Esophagus muscularis mucosa (tissue), 4 donors: Measurements from ENCODE around the gene ATP5F1E. TPM values are rescaled to one million over a fixed set of nuclear protein-coding genes. Genes with fewer than 3 reads are reported as not detected.

Experiments used
- DNase-seq: peaks from one replicate; pipeline ENCODE4 v3.0.0-alpha.2; 2017; ENCODE audit errors: extremely low spot score
- H3K27ac ChIP-seq, 4 donors: fragments of 200-600 bp; sonication (generic); replicated peaks in 1 of 4; 1 replicate in 3 of 4; 2 replicates in 1 of 4; pipeline ENCODE4 v1.5.1; 2016 to 2019; ENCODE audit warnings: mild to moderate bottlenecking in 1 of 4
- H3K27me3 ChIP-seq, 4 donors: fragments of 200-600 bp; sonication (generic); one replicate each; pipeline versions ENCODE4 v1.5.1 to v1.6.0; 2016 to 2019
- H3K36me3 ChIP-seq, 4 donors: fragments of 200-600 bp; sonication (generic); one replicate each; pipeline ENCODE4 v1.5.1; 2016 to 2019
- H3K4me1 ChIP-seq, 4 donors: fragments of 200-600 bp; sonication (generic); one replicate each; pipeline ENCODE4 v1.5.1; 2016 to 2019
- H3K4me3 ChIP-seq, 4 donors: fragments of 200-600 bp; sonication (generic); 1 replicate in 2 of 4; 2 replicates in 2 of 4; pipeline ENCODE4 v1.5.1; 2016 to 2019; ENCODE audit warnings: mild to moderate bottlenecking in 4 of 4, moderate library complexity in 1 of 4
- H3K9me3 ChIP-seq, 4 donors: fragments of 200-600 bp; sonication (generic); 1 replicate in 3 of 4; 2 replicates in 1 of 4; pipeline ENCODE4 v1.5.1; 2016 to 2019
- CTCF ChIP-seq, 3 experiments: fragments of 200-600 bp in 2 of 3; fragments of 450-650 bp in 1 of 3; sonication (generic) in 2 of 3; IDR thresholded peaks; one replicate each; pipeline ENCODE4 v1.5.1; 2017 to 2019; ENCODE audit warnings: antibody characterized with exemption in 3 of 3, mild to moderate bottlenecking in 2 of 3, moderate library complexity in 1 of 3
- EP300 ChIP-seq: sonication (generic); formaldehyde crosslinking; IDR thresholded peaks from one replicate; pipeline ENCODE4 v1.6.1; 2017; ENCODE audit warnings: antibody characterized with exemption
- POLR2A ChIP-seq: fragments of 450-650 bp; IDR thresholded peaks from one replicate; pipeline ENCODE4 v1.6.1; 2017; ENCODE audit warnings: antibody characterized with exemption, moderate library complexity, mild to moderate bottlenecking, low read depth
- POLR2AphosphoS5 ChIP-seq, 2 donors: sonication (generic); formaldehyde crosslinking; IDR thresholded peaks; one replicate each; pipeline ENCODE4 v1.6.1; 2017; ENCODE audit warnings: antibody characterized with exemption in 2 of 2
- WGBS: methylation state at CpG from one replicate; pipeline ENCODE4 v1.1.5; 2018; 5-methylcytosine and 5-hydroxymethylcytosine counted together
- intact Hi-C: fragments of 100-400 bp; cut with DNase I; formaldehyde crosslinking; loops from one replicate; pipeline ENCODE4 v1.15.1; 2023
- total RNA-seq, 4 donors: library from RNA; depleted of rRNA; stranded (reverse); fragments of >200 nt; gene quantifications; one replicate each; pipeline versions ENCODE4 v1.1.0 to v1.2.1, GENCODE V29; 2016

Gene ATP5F1E
- total RNA-seq, 4 donors from 2014 or later, result 30.8 to 44.0 (median 37.2) TPM

- no peak for DNase-seq
- 90% methylated on average over 18 of the region's 18 CpGs for WGBS
- TF ChIP-seq POLR2A (no peak), POLR2AphosphoS5 (IDR thresholded peaks at IDR 0.05) (no peak), CTCF (IDR thresholded peaks at IDR 0.05) (no peak)
- intact Hi-C loops, result no loop called here
- H3K27ac ChIP-seq, result no peak overlapping the region
- H3K4me3 ChIP-seq, result no peak overlapping the region
- peaks cover 81 to 100% (median 98%) of the 10 kb centered on the region in 4 donors for H3K36me3 ChIP-seq
- H3K4me1 ChIP-seq, result no peaks in the 10 kb centered on the region
- no peaks in the 10 kb centered on the region for H3K9me3 ChIP-seq
- no peaks in the 10 kb centered on the region for H3K27me3 ChIP-seq
Measured at GRCh38 chr20:58995461-58996225, 36.5 kb downstream of the ATP5F1E start.

- Histone ChIP-seq H3K4me1 (no peaks in the 10 kb centered on the region), H3K9me3 (no peaks in the 10 kb centered on the region), H3K27ac (peak overlapping the region in 1 of 4 donors; percentile 24), H3K27me3 (no peaks in the 10 kb centered on the region), H3K4me3 (no peak overlapping the region), H3K36me3 (peaks cover 86 to 100% (median 99%) of the 10 kb centered on the region in 4 donors)
- DNase-seq, result no peak
- WGBS, result 83% methylated on average over 17 of the region's 17 CpGs
- intact Hi-C loops, result no loop called here
- TF ChIP-seq CTCF (IDR thresholded peaks at IDR 0.05), result no peak
- no peak for TF ChIP-seq POLR2AphosphoS5 (IDR thresholded peaks at IDR 0.05)
- no peak for TF ChIP-seq POLR2A
- no peak for TF ChIP-seq EP300
Measured at GRCh38 chr20:58994390-58995159, 37.6 kb downstream of the ATP5F1E start.

GRCh38 chr20:58993332-58994248 is 38.5 kb downstream of the ATP5F1E start:
- intact Hi-C loops, result no loop called here
- H3K36me3 ChIP-seq, result peaks cover 92 to 100% (median 99%) of the 10 kb centered on the region in 4 donors
- WGBS, result 88% methylated on average over 23 of the region's 23 CpGs
- no peaks in the 10 kb centered on the region for H3K9me3 ChIP-seq
- H3K4me3 ChIP-seq, result no peak overlapping the region
- DNase-seq, result no peak
- H3K27me3 ChIP-seq, result no peaks in the 10 kb centered on the region
- no peak for TF ChIP-seq POLR2AphosphoS5 (IDR thresholded peaks at IDR 0.05)
- no peak for TF ChIP-seq CTCF (IDR thresholded peaks at IDR 0.05)
- TF ChIP-seq POLR2A, result no peak
- no peak for TF ChIP-seq EP300
- H3K4me1 ChIP-seq, result no peaks in the 10 kb centered on the region
- H3K27ac ChIP-seq, result no peak overlapping the region

- Histone ChIP-seq H3K4me1 (no peaks in the 10 kb centered on the region), H3K27ac (no peak overlapping the region), H3K36me3 (peaks cover 92 to 100% (median 99%) of the 10 kb centered on the region in 4 donors), H3K27me3 (no peaks in the 10 kb centered on the region), H3K9me3 (no peaks in the 10 kb centered on the region), H3K4me3 (no peak overlapping the region)
- 80% methylated on average over 3 of the region's 3 CpGs for WGBS
- intact Hi-C loops, result no loop called here
- TF ChIP-seq POLR2A (no peak), CTCF (IDR thresholded peaks at IDR 0.05) (no peak), POLR2AphosphoS5 (IDR thresholded peaks at IDR 0.05) (no peak), EP300 (no peak)
- DNase-seq, result no peak
Measured at GRCh38 chr20:58992911-58993310, 39.2 kb downstream of the ATP5F1E start.
